ENCODE measurements around the gene CAV3.

The CAV3 gene

GRCh38 chr3:8775602-8776001, 42.0 kb downstream of the CAV3 start:
- no peaks in the 10 kb centered on the region for H3K9me3 ChIP-seq (ENCODE audit: control insufficient read depth, low read length)
- H3K36me3 ChIP-seq (ENCODE audit: control insufficient read depth, insufficient read depth, low read length): no peaks in the 10 kb centered on the region
- H3K4me1 ChIP-seq (ENCODE audit: control insufficient read depth, insufficient read depth, low read length, poor library complexity, severe bottlenecking): no peaks in the 10 kb centered on the region
- WGBS, 2 experiments (ENCODE audit: insufficient coverage in 2 of 2): 91% methylated on average over 6 of the region's 6 CpGs
- H3K4me3 ChIP-seq (ENCODE audit: extremely low read depth, insufficient read depth, low read length, poor library complexity, severe bottlenecking): no peak overlapping the region
- H3K27ac ChIP-seq (ENCODE audit: low read depth, low read length, severe bottlenecking): no peak overlapping the region

GRCh38 chr3:8776406-8776805, 42.8 kb downstream of the CAV3 start:
- H3K9me3 ChIP-seq (ENCODE audit: control insufficient read depth, low read length): no peaks in the 10 kb centered on the region
- no peak overlapping the region for H3K4me3 ChIP-seq (ENCODE audit: extremely low read depth, insufficient read depth, low read length, poor library complexity, severe bottlenecking)
- WGBS, 2 experiments (ENCODE audit: insufficient coverage in 2 of 2): 78 to 79% methylated on average over 4 of the region's 4 CpGs
- H3K36me3 ChIP-seq (ENCODE audit: control insufficient read depth, insufficient read depth, low read length): no peaks in the 10 kb centered on the region
- H3K4me1 ChIP-seq (ENCODE audit: control insufficient read depth, insufficient read depth, low read length, poor library complexity, severe bottlenecking): no peaks in the 10 kb centered on the region
- no peak overlapping the region for H3K27ac ChIP-seq (ENCODE audit: low read depth, low read length, severe bottlenecking)

- 79 to 91% methylated on average over 2 of the region's 5 CpGs for WGBS, 2 experiments (ENCODE audit: insufficient coverage in 2 of 2)
- H3K4me1 ChIP-seq (ENCODE audit: control insufficient read depth, insufficient read depth, low read length, poor library complexity, severe bottlenecking): no peaks in the 10 kb centered on the region
Observed at GRCh38 chr3:8777201-8777977, 43.8 kb downstream of the CAV3 start.

DNA sequence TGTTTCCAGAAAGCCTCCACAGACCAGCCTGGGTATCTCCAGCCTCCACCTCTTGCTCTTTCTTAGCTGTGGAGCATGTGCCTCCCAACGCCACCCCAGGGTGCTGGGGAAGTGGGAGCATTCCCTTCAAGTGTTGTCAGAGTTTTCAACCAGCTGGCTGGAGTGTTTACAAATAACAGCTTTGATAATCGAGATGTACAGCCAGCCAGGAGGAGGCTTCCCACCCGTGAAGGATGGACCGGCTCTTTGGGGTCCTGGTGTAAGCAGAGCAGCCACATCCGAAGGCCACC, 44.3 kb downstream of the CAV3 start:
- H3K4me3 ChIP-seq (ENCODE audit: extremely low read depth, insufficient read depth, low read length, poor library complexity, severe bottlenecking): no peak overlapping the region
- no peak overlapping the region for H3K27ac ChIP-seq (ENCODE audit: low read depth, low read length, severe bottlenecking)
- H3K36me3 ChIP-seq (ENCODE audit: control insufficient read depth, insufficient read depth, low read length): no peaks in the 10 kb centered on the region
- WGBS, 2 experiments (ENCODE audit: insufficient coverage in 2 of 2): 65 to 94% methylated on average over 3 to 5 of the region's 5 CpGs
- no peaks in the 10 kb centered on the region for H3K4me1 ChIP-seq (ENCODE audit: control insufficient read depth, insufficient read depth, low read length, poor library complexity, severe bottlenecking)
- H3K9me3 ChIP-seq (ENCODE audit: control insufficient read depth, low read length): no peaks in the 10 kb centered on the region

More at GRCh38 chr3:8777201-8777977, 43.8 kb downstream of the CAV3 start:
- Histone ChIP-seq H3K27ac (ENCODE audit: low read depth, low read length, severe bottlenecking) (no peak overlapping the region), H3K4me3 (ENCODE audit: extremely low read depth, insufficient read depth, low read length, poor library complexity, severe bottlenecking) (no peak overlapping the region), H3K36me3 (ENCODE audit: control insufficient read depth, insufficient read depth, low read length) (no peaks in the 10 kb centered on the region), H3K9me3 (ENCODE audit: control insufficient read depth, low read length) (no peaks in the 10 kb centered on the region)

DNA sequence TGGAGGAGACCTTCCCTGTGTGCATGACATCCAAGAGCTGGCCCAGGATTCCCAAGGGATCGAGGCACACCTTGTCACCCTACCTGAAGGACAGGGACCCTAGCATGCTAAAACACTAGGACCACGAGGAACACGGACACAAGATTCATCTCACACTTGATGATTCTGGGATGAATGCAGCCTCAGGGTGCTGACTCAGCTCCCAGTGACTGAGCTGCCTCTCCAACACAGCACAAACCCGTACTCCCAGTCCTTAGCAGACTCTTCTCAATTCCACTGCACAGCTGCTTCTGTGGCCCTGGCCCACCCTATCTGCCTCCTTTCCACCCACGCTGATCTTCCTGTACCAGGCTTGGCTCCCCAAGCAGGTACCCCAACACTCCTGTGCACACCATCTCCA, 44.9 kb downstream of the CAV3 start:
- H3K36me3 ChIP-seq (ENCODE audit: control insufficient read depth, insufficient read depth, low read length): no peaks in the 10 kb centered on the region
- no peaks in the 10 kb centered on the region for H3K9me3 ChIP-seq (ENCODE audit: control insufficient read depth, low read length)
- no peaks in the 10 kb centered on the region for H3K4me1 ChIP-seq (ENCODE audit: control insufficient read depth, insufficient read depth, low read length, poor library complexity, severe bottlenecking)
- H3K4me3 ChIP-seq (ENCODE audit: extremely low read depth, insufficient read depth, low read length, poor library complexity, severe bottlenecking): no peak overlapping the region
- 91 to 92% methylated on average over 5 of the region's 5 CpGs for WGBS, 2 experiments (ENCODE audit: insufficient coverage in 2 of 2)
- H3K27ac ChIP-seq (ENCODE audit: low read depth, low read length, severe bottlenecking): no peak overlapping the region

- H3K27ac ChIP-seq (ENCODE audit: low read depth, low read length, severe bottlenecking): no peak overlapping the region
- no peak overlapping the region for H3K4me3 ChIP-seq (ENCODE audit: extremely low read depth, insufficient read depth, low read length, poor library complexity, severe bottlenecking)
- no peaks in the 10 kb centered on the region for H3K4me1 ChIP-seq (ENCODE audit: control insufficient read depth, insufficient read depth, low read length, poor library complexity, severe bottlenecking)
- H3K36me3 ChIP-seq (ENCODE audit: control insufficient read depth, insufficient read depth, low read length): no peaks in the 10 kb centered on the region
- no peaks in the 10 kb centered on the region for H3K9me3 ChIP-seq (ENCODE audit: control insufficient read depth, low read length)
Observed at GRCh38 chr3:8780279-8780678, 46.7 kb downstream of the CAV3 start.

DNA sequence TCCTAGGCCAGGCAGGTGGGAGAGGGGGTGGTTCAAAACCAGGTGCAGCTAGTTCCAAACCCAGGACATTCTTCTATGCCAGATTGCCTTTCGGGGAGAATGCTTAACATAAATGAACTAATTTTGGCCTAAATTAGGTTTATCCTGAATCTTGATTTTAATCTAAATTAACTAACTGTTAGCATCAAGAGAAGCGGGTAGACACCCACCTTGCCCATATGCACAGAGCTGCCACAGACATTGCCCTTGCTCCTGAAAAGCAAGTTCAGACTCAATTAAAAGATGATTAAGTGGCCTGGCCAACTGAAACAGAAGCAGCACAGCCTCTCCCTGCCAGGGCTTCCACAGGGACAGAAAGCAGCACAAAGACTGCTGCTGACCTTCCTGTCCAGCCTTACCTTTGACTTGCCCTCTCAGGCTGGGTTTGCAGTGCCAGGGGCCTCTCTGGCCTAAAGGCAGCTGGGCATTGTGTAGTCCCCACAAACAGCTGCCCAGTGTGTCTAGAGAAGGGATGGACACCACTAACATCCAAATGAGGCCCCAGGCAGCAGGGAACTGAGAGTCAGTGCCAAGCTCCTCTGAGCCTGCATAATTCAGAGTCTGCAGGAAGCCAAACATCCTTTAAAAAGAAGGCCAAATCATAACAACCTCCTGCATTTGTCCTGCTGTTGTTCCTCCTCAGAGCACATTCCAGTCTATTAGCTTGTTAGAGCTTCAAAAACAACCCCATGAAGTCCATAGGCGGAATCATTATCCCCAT, 51.3 kb downstream of the CAV3 start:
- Histone ChIP-seq H3K27ac (ENCODE audit: low read depth, low read length, severe bottlenecking) (no peak overlapping the region), H3K4me3 (ENCODE audit: extremely low read depth, insufficient read depth, low read length, poor library complexity, severe bottlenecking) (no peak overlapping the region)
- WGBS, 2 experiments (ENCODE audit: insufficient coverage in 2 of 2): 86 to 90% methylated on average over 2 of the region's 3 CpGs

DNA sequence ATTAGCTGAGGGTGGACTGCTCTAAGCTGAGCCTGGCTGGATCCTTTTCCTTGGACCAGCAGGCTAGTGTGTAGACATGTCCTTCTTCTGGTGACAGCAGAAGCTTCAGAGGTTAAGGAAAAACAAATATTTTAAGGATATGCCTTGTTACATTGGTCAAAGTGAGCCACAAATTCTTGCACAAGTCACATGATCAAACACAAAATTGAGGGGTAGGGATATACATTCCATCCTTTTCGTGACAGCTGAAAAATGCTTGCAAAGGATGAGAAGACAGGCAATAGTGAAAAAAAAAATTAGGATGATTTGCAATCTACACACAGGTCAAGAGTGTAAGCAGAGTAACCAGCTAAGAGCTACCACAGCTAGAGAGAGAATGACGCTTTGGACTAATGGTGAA, 56.9 kb downstream of the CAV3 start:
- H3K9me3 ChIP-seq (ENCODE audit: control insufficient read depth, low read length): peaks cover 4% of the 10 kb centered on the region
- WGBS, 2 experiments (ENCODE audit: insufficient coverage in 2 of 2): 60 to 83% methylated on average over 1 of the region's 2 CpGs
- no peaks in the 10 kb centered on the region for H3K36me3 ChIP-seq (ENCODE audit: control insufficient read depth, insufficient read depth, low read length)

More for the DNA sequence above, 51.3 kb downstream of the CAV3 start:
- Histone ChIP-seq H3K4me1 (ENCODE audit: control insufficient read depth, insufficient read depth, low read length, poor library complexity, severe bottlenecking) (no peaks in the 10 kb centered on the region), H3K36me3 (ENCODE audit: control insufficient read depth, insufficient read depth, low read length) (no peaks in the 10 kb centered on the region), H3K9me3 (ENCODE audit: control insufficient read depth, low read length) (peaks cover 4% of the 10 kb centered on the region)

GRCh38 chr3:8793242-8793641, 59.6 kb downstream of the CAV3 start:
- 86 to 98% methylated on average over 6 to 7 of the region's 7 CpGs for WGBS, 2 experiments (ENCODE audit: insufficient coverage in 2 of 2)
- no peaks in the 10 kb centered on the region for H3K9me3 ChIP-seq (ENCODE audit: control insufficient read depth, low read length)
- no peak overlapping the region for H3K27ac ChIP-seq (ENCODE audit: low read depth, low read length, severe bottlenecking)
- H3K4me3 ChIP-seq (ENCODE audit: extremely low read depth, insufficient read depth, low read length, poor library complexity, severe bottlenecking): no peak overlapping the region
- H3K4me1 ChIP-seq (ENCODE audit: control insufficient read depth, insufficient read depth, low read length, poor library complexity, severe bottlenecking): no peaks in the 10 kb centered on the region
- H3K36me3 ChIP-seq (ENCODE audit: control insufficient read depth, insufficient read depth, low read length): no peaks in the 10 kb centered on the region

More for the DNA sequence above, 56.9 kb downstream of the CAV3 start:
- Histone ChIP-seq H3K4me3 (ENCODE audit: extremely low read depth, insufficient read depth, low read length, poor library complexity, severe bottlenecking) (no peak overlapping the region), H3K27ac (ENCODE audit: low read depth, low read length, severe bottlenecking) (no peak overlapping the region), H3K4me1 (ENCODE audit: control insufficient read depth, insufficient read depth, low read length, poor library complexity, severe bottlenecking) (no peaks in the 10 kb centered on the region)

DNA sequence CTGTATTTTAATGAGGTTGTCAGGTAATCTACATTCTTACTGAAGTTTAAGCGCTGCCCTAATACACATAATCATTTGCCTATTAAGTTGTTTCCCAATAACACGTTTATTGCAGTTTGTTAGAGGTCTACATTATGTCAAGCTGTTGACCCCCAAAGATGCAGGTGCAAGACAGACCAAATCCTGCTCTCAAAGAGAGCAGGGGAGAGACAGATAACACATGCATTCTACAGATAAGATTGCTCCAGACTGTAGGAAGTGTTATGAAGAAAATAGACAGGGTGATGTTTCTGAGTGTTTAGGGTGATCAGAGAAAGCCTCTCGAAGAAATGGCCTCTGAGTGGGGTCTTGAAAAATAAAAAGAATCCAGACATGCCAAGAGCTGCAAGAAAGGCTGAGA, 60.6 kb downstream of the CAV3 start:
- H3K9me3 ChIP-seq (ENCODE audit: control insufficient read depth, low read length): no peaks in the 10 kb centered on the region
- no peaks in the 10 kb centered on the region for H3K36me3 ChIP-seq (ENCODE audit: control insufficient read depth, insufficient read depth, low read length)
- no peak overlapping the region for H3K4me3 ChIP-seq (ENCODE audit: extremely low read depth, insufficient read depth, low read length, poor library complexity, severe bottlenecking)
- no peak overlapping the region for H3K27ac ChIP-seq (ENCODE audit: low read depth, low read length, severe bottlenecking)
- WGBS, 2 experiments (ENCODE audit: insufficient coverage in 2 of 2): 79 to 100% methylated on average over 2 of the region's 3 CpGs
- no peaks in the 10 kb centered on the region for H3K4me1 ChIP-seq (ENCODE audit: control insufficient read depth, insufficient read depth, low read length, poor library complexity, severe bottlenecking)
